GM21526 (cell line): ENCODE measurements around the gene MTA1.

Experiments
- ATAC-seq: cut with Tn5 transposase; IDR thresholded peaks from one replicate; pipeline ENCODE4 v1.9.1; 2021; ENCODE audit warnings: moderate library complexity; ENCODE audit not compliant: unreplicated experiment, low FRiP score

The MTA1 gene

DNA sequence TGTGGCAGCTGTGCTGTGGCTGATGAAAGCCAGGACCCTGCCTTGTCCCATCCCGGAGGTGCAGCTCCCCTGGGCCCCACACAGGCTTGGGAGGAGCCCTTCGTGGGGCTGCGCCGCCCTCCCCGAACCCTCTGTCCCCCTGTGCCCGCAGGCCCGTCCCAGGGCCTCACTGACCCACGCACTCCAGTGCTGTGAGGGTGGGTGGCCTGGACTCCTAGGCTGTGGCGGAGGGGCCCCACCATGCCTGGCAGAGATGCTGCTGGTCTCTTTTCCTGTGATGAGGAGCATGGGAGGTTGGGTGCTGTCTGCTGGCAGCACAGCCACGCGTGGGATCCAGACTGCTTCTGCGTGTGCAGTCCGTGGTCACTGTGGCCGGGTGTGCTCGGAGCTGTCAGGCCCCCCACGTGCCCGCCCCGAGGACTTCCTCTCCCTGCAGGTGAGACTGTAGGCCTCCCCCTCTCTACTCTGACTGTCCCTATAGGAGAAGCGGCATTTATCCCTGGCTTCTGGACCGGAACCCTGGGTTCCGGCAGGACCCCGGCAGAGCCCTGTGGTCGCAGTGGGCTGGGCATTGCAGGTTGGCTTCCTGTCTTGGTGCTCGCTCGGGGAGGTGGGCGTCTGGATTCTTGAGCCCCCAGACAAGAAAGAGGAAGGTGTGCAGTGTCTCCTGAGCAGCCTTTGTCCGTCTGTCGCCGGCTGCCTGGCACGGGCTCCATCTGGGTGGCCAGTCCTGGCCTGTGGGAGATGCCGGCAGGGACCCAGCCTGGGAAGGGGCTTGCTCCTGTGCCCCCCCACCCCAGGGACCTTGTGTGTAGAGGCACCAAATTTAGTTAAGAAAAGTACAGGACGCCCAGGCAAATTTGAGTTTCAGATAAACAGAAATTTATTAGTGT lies 2.3 kb downstream of the MTA1 start:
- ATAC-seq = no peak

DNA sequence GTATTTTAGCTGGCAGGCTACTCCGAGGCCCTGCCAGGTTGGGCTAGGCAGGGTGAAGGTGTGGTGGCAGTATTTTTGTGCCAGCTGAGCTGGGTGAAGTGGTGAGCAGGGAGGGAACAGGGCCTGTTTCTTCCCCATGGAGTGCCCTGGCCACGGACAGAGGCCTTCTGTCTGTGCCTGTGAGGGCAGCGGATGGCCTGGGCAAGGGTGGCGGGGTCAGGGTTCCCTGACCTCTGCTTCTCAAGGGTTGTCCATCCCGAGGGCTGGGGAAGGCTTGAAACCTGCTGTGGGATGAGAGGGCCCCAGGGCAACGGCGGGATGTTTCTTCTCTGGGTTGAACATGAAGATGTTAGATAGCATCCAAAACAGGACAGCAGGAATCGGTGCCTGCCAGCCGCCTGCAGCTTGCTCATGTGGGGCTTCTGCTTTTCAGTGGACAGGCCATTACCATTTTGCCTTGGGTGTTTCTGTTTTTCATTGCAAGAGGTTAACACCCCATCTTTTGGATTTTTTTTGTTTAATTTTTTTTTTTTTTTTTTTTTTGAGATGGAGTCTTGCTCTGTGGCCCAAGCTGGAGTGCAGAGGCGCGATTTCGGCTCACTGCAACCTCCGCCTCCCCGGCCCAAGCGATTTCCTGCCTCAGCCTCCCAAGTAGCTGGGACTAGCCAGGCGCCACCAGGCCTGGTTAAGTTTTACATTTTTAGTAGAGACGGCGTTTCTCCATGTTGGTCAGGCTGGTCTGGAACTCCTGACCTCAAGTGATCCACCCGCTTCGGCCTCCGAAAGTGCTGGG lies 3.3 kb downstream of the MTA1 start:
- no peak for ATAC-seq

DNA sequence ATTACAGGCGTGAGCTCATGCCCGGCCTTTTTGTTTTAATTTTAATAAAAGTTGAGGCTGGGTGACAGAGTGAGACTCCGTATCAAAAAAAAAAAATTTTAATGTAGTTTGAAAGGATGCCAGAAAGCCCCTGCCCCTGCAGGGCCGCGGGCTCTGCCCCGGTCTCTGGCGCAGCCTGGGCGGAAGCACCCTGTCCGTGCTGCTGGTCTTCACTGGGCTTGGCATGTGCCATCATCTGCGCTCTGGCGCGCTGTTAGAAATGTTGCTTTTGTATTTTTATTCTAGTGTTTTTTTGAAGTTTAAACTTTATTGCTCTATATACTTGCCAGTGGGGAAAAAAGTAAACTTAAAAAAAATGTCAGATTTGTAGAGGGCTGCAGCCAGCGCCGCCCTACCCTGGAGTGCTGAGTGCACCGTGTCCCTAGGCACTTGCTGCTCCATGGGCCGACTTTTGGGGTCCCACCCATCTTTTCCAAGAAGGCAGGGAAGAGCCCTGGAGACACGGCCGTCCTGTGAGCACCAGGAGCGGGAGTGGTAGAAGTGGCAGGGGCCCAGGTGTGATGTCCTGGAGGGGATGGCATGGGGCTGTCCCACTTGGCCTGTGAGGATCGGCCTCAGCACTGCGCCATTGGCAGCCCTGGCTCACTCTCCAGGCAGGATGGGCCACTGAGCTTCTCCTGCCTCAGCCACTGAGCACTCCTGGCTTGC lies 4.0 kb downstream of the MTA1 start:
- no peak for ATAC-seq

DNA sequence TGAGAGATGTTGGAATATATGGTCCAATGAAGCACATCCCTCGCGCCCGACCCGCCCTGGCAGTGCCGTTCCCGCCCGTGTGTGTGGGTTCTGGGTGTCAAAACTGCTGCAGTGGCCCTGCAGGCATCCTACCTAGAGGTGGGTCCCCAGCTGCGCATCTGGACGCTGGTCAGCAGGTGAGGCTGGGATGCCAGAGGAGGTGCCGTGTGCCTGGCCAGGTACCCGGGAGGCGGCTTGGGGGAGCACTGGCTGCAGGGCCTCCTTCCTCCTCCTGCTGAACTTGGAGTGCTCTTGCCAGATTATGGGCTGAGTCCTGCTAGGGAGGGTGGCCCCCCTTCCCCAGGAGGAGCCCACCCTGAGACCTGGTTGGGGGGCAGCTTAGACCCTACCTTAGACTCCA lies 5.2 kb downstream of the MTA1 start:
- ATAC-seq = no peak

DNA sequence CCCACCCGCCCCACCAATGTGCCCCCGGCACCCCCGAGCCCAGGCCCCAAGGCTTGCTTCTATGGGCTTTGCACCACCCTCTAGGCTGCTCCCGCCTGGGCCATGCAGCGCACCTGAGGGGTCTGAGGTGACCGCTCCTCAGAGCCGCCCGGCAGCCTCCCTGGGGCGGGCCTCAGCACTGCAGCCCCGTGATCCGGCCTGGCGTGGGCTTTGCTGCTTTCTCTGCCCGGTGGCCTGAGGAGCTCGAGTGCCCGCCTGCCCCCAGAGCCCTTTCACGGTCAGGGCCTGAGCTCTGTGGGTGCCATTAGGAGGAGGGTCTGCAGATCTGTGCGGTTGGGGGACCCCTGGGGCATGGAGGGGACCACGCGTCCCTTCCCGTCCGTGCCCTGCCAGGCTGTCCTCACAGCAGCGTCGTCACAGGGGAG lies 6.2 kb downstream of the MTA1 start:
- no peak for ATAC-seq

DNA sequence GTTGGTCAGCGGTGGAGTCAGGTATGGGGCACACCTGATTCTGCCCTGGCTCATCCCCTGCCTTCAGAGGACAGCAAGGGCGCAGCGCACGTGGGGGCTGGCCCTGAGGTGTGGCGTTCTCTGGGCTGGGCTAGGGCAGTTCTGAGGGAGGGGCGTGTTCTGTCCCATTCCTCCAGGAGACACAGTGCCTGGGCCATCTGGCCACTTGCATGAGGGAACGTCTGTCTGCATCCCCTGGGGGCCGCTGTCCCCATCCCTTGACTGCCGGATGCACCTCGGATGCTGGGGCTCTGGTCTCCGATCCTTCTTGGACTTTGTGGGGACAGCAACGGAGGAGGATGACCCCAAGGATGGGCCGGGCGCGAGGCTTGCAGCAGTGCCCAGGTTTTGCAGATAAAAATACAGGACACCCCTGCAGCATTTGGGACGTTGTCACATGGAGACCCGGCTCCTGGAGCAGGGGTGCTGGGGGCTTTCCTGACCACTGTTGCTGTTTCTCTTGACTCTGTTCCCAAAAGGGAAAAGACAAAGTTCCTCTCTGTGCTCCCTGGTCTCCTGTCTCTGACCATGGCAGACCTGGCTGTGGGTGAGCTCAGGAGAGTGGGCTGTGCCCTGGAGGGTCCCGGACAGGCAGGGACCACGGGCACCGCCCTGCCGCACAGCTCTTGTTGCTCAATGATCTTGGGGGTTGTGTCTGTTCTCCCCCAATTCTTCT lies 6.9 kb downstream of the MTA1 start:
- no peak for ATAC-seq

DNA sequence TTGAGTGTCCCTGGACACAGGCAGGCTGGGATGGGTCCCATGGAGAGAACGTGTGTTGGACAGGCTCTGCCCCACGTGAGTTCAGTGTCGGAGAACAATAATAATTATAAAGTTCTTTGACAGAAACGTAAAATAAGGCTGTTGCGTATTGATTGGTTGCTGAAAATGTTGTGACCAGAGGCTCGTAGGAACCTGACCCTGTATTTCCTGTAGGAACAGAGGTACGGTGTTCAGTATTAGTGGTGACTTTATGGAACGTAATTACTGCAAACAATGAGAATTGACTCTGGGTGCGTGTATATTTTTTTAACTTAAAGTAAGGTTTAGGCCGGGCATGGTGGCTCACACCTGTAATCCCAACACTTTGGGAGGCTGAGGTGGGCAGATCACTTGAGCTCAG lies 7.8 kb downstream of the MTA1 start:
- ATAC-seq = no peak

DNA sequence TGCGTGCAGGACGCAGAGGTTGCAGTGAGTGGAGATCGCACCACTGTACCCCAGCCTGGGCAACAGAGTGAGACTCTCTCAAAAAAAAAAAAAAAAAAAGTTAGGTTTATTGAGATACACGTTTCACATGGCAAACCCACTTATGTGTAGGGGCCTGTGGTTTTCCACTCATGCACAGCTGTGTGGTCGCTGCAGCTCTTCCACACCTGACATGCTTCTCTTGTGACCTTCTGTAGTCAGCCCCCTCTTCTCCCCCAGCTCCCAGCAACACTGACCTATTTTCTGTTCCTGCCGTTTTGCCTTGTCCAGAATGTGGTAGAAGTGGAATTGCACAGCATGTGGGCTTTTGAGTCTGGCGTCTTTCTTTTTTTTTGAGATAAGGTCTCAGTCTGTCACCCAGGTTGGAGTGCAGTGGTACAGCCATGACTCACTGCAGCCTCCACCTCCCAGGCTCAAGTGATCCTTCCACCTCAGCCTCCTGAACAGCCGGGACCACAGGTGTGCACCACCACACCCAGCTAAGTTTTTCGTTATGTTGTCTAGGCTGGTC lies 8.4 kb downstream of the MTA1 start:
- ATAC-seq = no peak

DNA sequence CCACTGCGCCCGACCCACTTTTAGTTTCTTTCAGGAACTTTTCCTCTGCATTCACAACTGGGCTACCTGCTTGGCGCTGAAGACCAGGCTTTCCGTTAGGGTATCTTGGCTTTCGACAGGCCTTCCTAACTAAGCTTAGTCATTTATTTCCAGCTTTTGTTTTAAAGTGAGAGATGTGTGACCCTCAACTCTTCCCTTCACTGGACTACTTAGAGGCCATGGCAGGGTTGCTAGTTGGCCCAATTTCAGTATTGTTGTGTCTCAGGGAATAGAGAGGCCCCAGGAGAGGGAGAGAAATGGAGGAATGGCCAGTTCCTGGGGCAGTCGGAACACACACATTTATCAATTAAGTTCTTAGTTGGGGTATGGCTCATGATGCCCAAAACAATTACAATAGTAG lies 10.4 kb downstream of the MTA1 start:
- ATAC-seq = no peak

DNA sequence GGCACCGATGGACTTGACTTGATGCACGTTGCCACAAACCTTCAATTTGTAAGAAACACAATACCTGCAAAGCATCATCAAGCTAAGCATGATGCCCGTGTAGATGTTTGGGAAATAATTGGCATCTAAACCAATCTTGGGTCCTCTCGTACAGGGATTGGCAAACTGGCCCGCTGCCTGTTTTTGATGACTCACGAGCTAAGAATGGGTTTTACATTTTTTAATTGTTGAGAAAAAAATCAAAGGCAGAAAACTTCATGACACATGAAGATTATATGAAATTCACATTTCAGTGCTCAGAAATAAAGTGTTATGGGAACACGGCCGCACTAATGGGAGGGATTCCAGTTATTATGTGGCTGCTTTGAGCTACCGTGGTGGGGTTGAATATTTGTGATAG lies 10.9 kb downstream of the MTA1 start:
- ATAC-seq = no peak

DNA sequence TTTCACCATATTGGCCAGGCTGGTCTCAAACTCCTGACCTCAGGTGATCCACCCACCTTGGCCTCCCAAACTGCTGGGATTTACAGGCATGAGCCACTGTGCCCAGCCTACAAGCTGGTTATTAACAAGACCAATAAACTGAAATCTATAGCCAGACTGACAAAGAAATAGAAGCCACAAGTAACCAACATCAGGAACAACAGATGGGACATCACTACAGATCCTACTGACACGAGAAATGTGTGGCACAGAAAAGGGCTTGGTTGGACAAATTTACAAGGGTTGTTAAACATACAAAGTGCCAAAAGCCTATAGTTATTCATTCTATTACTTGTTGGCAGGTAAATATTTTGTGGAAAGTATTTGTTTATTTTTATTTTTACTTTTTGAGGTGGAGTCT lies 11.6 kb downstream of the MTA1 start:
- ATAC-seq = no peak

DNA sequence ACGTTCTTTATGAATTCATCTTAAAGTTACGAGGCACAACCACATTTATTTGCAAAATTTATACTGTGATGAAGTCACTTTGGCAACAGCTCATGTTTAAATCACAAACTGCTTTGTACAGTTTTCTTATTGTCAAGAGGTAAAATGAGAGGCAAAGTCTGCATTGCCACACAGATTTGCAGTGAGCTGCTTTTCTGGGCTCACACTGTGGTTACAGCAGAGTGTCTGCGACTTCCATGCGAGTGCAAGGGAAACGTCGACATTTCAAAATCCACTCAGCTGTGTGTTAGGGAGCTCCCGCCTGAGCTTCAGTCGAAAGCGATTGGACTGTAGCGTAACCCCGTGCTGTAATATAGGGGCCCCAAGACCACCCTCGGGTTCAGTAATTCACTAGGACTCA lies 13.0 kb downstream of the MTA1 start:
- ATAC-seq = no peak

DNA sequence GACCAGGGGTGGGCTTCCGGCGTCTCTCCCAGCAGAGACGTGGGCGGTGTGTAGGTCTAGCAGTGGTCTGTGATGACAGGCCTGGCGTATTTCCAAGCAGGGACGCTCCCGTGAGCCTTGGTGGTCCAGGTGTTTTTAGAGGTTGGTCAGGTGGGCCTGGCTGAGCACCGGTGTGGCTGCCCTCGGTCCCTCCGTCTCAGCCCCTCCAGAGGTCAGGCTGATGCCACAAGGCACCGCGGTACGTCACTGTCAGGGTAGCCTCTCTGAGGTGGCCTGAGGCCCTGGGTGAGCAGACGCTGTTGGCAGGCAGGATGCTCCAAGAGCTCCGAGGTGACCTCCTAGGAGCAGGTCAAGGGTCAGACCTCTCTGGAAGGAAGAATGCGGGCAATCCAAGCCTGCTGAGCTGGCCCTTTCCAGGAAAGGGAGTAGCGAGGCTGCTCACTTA lies 13.6 kb downstream of the MTA1 start:
- no peak for ATAC-seq

DNA sequence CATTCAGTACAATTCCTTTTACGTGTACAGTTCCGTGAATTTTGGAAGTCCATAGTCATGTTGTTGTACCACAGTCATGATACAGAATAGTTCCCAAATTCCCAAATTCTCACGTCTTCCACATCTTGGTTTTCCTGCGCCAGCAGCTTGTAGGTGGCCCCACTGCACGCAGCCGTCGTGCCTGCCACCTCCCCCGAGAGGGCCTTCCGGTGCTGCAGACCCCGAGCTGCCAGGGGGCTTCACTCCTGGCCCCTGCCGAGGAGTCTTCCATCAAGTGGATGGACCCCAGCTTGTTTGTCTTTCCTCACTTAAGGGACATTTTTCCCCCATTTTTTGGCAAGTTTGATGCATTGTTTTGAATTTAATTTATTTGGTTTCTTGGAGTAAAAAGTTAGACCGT lies 16.8 kb downstream of the MTA1 start:
- no peak for ATAC-seq

DNA sequence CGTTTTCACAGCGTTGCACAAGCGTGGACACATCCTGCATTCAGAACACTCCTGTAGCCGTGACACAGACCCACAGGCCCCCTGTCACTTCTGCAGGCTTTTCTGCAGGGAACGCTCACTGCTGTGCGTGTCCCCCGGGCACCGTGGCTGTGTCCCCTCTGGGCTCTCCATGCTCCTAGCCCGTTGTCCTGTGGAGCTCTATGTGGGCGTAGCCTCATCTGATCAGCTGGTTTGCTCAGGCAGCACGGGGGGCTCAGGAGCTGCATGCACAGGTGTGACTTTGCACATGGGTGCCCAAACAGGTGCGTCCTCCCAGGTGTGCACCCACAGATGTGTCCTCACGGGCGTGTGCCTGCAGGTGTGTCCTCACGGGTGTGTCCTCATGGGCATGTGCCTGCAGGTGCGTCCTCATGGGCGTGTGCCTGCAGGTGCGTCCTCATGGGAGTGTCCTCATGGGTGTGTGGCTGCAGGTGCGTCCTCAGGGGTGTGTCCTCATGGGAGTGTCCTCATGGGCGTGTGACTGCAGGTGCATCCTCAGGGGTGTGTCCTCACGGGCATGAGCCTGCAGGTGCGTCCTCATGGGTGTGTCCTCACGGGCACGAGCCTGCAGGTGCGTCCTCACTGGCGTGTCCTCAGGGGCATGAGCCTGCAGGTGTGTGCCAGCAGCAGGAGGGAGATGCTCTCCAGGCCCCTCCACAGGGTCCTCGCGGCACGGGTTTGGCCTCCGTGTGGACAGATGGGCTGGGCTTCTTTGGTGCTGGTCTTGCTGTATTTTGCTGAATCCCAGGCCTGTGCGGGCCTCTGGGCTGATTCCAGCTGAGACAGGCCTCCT lies 17.5 kb downstream of the MTA1 start:
- ATAC-seq = no peak

DNA sequence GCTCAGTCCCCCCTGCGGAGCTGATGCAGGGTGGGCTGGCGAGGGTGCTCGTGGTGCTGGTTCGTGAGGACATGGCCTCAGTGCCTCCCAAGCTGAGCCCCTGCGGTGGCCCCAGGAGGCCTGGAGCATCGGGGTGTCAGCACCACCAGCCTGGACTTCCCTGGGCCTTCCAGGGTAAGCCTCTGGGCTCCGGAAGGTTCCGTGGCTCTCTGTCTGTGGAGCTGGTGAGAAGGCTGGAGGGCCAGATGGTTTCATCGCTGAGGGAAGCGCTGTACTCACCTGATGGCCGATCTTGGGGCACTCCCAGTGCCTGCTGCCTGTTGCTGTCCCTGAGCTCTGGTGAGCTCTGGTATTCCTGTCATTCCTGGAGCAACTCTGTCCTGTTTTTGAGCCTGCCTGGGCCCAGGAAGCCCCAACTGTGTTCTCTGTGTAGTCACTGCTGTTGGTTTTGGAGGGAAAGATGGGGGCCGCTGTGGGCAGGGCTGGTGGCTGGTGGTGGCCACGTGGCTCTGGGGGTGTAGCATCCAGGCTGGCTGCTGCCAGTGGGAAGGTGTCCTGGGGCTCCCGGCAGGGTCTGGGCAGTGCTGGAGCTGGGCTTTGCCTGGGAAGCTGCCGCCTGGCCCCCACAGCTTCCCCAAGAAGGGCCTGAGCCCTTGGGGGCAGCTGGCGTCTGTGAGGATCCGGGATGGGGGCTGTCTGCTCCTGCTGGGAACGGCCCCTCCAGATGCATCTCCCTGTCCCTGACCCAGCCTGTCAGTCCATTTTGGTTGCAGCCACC lies 18.3 kb downstream of the MTA1 start:
- no peak for ATAC-seq

DNA sequence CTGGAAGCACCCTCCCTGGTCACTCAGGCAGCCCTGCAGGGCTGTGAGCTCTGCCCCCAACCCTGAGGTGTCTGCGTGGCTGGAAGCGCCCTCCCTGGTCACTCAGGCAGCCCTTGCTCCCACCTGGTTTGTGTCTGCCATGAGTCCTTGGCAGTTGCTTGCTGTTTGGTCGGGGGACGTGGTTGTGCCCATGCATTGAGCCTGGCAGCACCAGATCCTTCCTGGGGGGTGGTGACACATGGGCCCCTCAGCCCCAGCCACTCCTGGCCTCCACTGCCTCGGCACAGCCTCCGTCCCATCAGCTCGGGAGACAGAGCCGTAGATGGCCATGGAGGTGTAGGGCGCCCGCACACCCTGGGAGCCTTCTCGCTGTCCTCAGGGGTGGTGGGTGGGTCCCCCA lies 19.6 kb downstream of the MTA1 start:
- ATAC-seq = no peak

DNA sequence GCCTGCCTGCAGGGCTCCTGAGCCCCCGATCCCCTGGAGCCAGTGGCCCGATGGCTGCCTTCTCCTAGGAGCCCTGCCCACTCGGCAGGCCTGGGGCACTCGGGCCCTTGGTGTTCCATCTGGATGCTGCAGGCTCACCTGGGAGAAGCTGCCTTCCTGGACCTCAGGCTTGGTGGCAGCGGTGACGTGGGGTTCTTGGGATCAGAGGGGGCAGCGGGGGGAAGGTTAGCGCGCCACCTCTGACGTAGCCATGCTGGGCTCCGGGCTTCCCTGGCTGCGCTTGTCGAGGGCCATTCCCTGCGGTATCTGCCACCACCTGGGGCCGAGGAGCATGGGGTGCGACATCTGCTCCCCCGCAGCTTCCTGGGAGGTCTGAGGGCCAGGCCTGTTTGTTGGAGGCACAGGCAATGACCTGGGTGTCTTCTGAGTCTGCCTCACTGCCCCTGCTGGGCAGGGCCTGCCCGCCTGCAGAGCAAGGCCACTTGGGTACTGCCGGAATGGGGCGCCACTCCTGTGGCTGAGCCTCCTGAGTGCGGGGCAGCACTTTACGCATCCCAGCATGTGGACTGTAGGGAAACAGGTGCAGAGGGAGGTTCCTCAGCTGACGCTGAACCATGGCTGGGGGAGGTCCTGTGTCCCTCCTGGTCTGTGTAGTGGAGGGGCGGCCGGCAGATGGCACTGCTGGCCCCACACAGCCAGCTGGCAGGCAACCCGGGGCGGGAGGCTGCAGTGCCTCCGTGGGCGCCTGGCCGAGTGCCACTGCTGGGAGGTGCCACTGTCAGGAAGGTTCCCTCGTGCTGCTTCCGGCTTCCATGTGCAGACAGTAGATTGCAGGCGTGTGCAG lies 20.3 kb downstream of the MTA1 start:
- no peak for ATAC-seq
